ENCODE data around the gene PRPF6.

DNA sequence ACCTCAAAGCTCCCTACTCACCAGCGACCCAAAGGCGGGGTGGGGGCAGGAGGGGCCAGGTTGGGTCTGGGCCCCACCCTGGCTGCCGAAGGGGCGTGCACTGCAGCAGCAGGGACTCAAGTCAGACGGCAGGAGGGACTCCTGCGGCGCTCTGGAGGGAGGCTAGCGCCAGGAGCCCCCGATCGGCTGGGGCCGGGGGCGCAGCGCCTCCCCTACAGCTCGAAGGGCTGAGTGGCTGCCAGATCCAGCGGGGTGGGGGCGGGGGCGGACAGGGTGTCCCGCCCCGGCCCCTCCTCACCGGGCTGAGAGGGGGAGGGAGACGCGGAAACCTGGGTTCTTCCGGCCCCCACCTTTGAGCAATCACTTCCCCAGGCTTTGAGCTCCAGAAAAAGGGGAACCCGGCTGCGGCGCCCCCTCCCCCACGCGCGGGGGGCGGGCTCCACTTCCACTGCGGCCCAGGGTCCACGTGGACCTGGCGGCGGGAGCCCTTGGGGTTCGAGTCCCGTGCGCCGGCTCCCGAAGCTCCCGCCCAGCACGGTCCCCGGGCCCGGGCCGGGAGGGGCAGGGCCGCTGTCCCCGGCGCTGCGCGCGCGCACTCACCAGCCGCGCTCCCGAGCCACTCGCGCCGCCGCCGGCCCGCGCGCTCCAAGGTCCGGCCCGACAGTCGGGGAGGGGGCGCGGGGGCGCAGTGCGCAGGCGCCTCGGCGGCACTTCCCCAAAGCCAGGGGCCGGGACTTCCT, 98.5 kb downstream of the PRPF6 start, which contains the start of gene RGS19:
- TF ChIP-seq, protein P1, sequence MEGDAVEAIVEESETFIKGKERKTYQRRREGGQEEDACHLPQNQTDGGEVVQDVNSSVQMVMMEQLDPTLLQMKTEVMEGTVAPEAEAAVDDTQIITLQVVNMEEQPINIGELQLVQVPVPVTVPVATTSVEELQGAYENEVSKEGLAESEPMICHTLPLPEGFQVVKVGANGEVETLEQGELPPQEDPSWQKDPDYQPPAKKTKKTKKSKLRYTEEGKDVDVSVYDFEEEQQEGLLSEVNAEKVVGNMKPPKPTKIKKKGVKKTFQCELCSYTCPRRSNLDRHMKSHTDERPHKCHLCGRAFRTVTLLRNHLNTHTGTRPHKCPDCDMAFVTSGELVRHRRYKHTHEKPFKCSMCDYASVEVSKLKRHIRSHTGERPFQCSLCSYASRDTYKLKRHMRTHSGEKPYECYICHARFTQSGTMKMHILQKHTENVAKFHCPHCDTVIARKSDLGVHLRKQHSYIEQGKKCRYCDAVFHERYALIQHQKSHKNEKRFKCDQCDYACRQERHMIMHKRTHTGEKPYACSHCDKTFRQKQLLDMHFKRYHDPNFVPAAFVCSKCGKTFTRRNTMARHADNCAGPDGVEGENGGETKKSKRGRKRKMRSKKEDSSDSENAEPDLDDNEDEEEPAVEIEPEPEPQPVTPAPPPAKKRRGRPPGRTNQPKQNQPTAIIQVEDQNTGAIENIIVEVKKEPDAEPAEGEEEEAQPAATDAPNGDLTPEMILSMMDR (IDR thresholded peaks at IDR 0.05), result no peak
- TF ChIP-seq POLR2A (IDR thresholded peaks at IDR 0.05), result peak in 1 of 3 donors; percentile 19

All from body of pancreas (tissue), 4 donors.